ENCODE data around the gene SPINT3. TPM values are rescaled to one million over a fixed set of nuclear protein-coding genes. Genes with fewer than 3 reads are reported as not detected.
"Not testable (repeated sequence)": the region's sequence is repeated elsewhere in the genome, so short reads cannot be mapped to it uniquely, and the experiment has no call there.

The SPINT3 gene
- total RNA-seq, 2 donors from 2014 or later: not detected

DNA sequence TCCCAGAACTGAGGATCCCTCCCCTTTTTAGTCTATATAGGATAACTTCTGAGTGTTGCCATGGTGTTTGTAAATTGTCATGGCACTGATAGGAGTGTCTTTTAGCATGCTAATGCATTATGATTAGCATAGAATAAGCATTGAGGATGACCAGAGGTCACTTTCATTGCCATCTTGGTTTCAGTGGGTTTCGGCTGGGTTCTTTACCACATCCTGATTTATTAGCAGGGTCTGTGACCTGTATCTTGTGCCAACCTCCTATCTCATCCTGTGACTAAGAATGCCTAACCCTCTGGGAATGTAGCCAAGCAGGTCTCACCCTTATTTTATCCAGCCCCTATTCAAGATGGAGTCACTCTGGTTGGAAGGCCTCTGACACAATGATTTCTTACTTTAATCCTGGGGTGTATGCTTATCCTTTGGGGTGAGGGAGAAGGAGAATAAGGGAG lies 26.3 kb downstream of the SPINT3 start:
- Mint-ChIP-seq H3K27me3 (peaks cover 36 to 39% of the 10 kb centered on the region in 2 donors), H3K4me3 (no peak overlapping the region), H3K36me3 (no peaks in the 10 kb centered on the region), H3K4me1 (ENCODE audit: low read depth in 2 of 2) (no peaks in the 10 kb centered on the region), H3K27ac (no peak overlapping the region), H3K9me3 (no peaks in the 10 kb centered on the region)
- no peak for DNase-seq (ENCODE audit: low spot score)
- ATAC-seq: no peak

DNA sequence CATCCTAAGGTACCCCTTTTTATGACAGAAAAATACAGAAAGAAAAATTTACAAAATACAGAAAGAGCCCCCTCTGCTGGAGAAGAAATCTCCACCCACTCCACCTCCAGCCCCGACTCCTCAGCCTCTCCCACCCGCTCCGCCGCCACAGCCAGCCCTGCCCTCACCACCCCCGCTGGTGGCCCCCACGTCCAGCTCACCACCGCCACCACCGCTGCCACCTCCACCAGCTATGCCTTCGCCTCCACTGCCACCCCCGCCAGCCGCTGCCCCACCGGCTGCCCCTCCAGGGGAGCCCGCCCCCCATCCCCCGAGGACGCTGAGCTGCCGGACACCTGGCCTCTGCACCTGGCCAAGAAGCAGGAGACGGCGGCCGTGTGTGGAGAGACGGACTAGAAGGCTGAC lies 28.2 kb downstream of the SPINT3 start:
- no peak for DNase-seq (ENCODE audit: low spot score)
- no peaks in the 10 kb centered on the region for H3K9me3 Mint-ChIP-seq
- H3K4me3 Mint-ChIP-seq: no peak overlapping the region
- peak in 1 of 2 donors; percentile 33 for ATAC-seq
- H3K27ac Mint-ChIP-seq: no peak overlapping the region
- no peaks in the 10 kb centered on the region for H3K4me1 Mint-ChIP-seq (ENCODE audit: low read depth in 2 of 2)
- H3K27me3 Mint-ChIP-seq: peaks cover 35 to 39% of the 10 kb centered on the region in 2 donors
- no peaks in the 10 kb centered on the region for H3K36me3 Mint-ChIP-seq

DNA sequence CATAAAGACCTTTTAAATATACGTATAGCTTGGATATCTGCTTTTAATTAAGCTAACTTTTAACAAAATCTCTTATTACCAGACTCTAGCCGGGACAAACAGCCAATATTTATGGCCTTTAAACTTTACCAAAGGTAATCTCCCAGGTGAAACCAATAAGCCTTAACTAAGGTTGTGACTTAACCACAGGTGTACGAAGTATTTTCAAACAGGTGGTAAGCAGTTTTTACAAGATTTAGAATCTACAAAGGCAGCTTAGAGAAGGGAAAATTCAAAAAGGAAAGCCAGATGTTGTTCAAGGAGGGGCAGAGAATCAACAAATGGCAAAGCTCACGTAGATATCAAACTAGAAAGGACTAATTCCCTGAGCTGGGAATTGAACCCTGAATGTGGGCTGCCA lies 30.0 kb downstream of the SPINT3 start:
- no peaks in the 10 kb centered on the region for H3K4me1 Mint-ChIP-seq (ENCODE audit: low read depth in 2 of 2)
- ATAC-seq (no peak), DNase-seq (ENCODE audit: low spot score) (no peak)
- H3K9me3 Mint-ChIP-seq: no peaks in the 10 kb centered on the region
- peaks cover 32 to 40% of the 10 kb centered on the region in 2 donors for H3K27me3 Mint-ChIP-seq
- no peak overlapping the region for H3K27ac Mint-ChIP-seq
- H3K4me3 Mint-ChIP-seq: no peak overlapping the region
- no peaks in the 10 kb centered on the region for H3K36me3 Mint-ChIP-seq

DNA sequence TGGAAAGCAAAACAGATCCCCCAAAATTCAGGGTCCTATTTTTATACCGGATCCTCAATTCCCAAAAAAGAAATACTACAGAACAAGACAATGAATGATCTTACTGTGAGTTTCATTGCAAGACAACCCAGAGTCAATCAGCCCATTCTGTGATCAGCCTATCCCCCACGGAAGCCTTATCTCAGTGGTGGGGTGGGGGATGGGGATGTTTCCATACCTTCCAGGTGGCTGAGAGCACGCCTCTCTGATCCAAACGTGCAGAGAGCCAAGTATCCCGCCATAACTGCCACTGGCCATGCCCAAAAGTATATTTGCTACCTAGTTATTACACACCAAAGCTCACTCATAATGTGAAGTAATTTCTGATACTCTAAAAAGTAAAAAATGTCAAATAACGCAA lies 30.7 kb downstream of the SPINT3 start:
- no peaks in the 10 kb centered on the region for H3K4me1 Mint-ChIP-seq (ENCODE audit: low read depth in 2 of 2)
- no peak for DNase-seq (ENCODE audit: low spot score)
- H3K36me3 Mint-ChIP-seq: no peaks in the 10 kb centered on the region
- H3K4me3 Mint-ChIP-seq: no peak overlapping the region
- ATAC-seq: no peak
- H3K9me3 Mint-ChIP-seq: no peaks in the 10 kb centered on the region
- H3K27ac Mint-ChIP-seq: no peak overlapping the region
- peaks cover 33 to 45% of the 10 kb centered on the region in 2 donors for H3K27me3 Mint-ChIP-seq

DNA sequence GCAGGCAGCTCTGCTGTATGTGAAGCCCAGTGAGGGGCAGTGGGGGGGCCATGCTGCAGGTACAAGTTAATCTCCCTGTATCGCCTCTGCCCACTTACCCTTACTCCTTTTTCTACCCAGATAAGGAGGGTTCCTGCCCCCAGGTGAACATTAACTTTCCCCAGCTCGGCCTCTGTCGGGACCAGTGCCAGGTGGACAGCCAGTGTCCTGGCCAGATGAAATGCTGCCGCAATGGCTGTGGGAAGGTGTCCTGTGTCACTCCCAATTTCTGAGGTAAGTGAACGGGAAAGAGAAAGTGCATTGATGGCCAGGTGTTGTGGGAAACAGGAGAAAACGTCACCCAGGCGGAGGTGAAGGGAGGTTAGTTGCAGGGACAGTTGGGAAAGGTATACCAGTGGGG lies 35.6 kb downstream of the SPINT3 start:
- no peaks in the 10 kb centered on the region for H3K9me3 Mint-ChIP-seq

DNA sequence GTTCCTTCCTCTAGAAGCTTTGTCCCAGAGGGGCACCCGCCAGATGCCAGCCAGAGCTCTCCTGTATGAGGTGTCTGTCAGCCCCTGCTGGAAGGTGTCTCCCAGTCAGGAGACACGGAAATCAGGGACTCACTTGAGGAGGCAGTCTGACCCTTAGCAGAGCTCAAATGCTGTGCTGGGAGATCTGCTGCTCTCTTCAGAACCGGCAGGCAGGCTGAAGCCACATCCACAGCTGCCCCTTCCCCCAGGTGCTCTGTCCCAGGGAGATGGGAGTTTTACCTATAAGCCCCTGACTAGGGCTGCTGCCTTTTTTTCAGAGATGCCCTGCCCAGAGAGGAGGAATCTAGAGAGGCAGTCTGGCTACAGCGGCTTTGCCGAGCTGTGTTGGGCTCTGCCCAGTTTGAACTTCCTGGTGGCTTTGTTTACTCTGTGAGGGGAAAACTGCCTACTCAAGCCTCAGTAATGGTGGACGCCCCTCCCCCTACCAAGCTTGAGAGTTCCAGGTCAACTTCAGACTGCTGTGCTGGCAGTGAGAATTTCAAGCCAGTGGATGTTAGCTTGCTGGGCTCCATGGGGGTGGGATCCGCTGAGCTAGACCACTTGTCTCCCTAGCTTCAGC lies 37.8 kb downstream of the SPINT3 start:
- H3K9me3 Mint-ChIP-seq; H3K4me3 Mint-ChIP-seq; H3K4me1 Mint-ChIP-seq (ENCODE audit: low read depth in 2 of 2); H3K27ac Mint-ChIP-seq; ATAC-seq; H3K36me3 Mint-ChIP-seq; DNase-seq (ENCODE audit: low spot score): not testable (repeated sequence)
- peaks cover 21 to 29% of the 10 kb centered on the region in 2 donors for H3K27me3 Mint-ChIP-seq

More for the DNA sequence above, 35.6 kb downstream of the SPINT3 start:
- ATAC-seq (no peak), DNase-seq (ENCODE audit: low spot score) (no peak)
- no peaks in the 10 kb centered on the region for H3K4me1 Mint-ChIP-seq (ENCODE audit: low read depth in 2 of 2)
- H3K27ac Mint-ChIP-seq: no peak overlapping the region
- H3K36me3 Mint-ChIP-seq: no peaks in the 10 kb centered on the region
- no peak overlapping the region for H3K4me3 Mint-ChIP-seq
- peaks cover 22 to 35% of the 10 kb centered on the region in 2 donors for H3K27me3 Mint-ChIP-seq

DNA sequence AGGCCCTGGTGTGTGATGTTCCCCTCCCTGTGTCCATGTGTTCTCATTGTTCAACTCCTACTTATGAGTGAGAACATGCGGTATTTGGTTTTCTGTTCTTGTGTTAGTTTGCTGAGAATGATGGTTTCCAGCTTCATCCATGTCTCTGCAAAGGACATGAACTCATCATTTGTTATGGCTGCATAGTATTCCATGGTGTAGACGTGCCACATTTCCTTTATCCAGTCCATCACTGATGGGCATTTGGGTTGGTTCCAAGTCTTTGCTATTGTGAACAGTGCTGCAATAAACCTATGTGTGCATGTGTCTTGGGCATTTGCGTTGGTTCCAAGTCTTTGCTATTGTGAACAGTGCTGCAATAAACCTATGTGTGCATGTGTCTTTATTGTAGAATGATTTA lies 43.1 kb downstream of the SPINT3 start:
- not testable (repeated sequence) for H3K4me1 Mint-ChIP-seq (ENCODE audit: low read depth in 2 of 2); H3K9me3 Mint-ChIP-seq; H3K4me3 Mint-ChIP-seq; H3K36me3 Mint-ChIP-seq; ATAC-seq; DNase-seq (ENCODE audit: low spot score); H3K27ac Mint-ChIP-seq
- peaks cover 19 to 29% of the 10 kb centered on the region in 2 donors for H3K27me3 Mint-ChIP-seq

DNA sequence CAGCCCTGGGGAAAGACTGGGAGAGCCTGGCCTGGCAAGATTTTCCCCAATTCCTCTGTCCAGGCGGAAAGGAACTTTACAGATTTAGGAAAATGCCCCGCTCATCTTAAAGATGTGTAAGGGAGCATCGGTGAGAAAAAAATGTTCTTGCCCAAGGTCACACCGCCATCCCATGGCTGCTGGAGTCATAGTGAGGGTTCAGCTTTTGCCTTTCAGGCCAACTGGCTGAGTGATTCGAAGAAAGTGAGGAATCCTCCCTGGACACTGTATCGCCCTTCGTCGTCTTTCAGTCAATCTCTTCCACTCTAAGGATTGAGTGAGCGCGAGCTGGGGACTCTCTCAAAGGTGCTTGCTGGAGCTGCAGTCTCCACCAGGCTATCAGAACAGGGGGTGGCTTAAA lies 44.5 kb downstream of the SPINT3 start:
- peak overlapping the region; percentile 18 for H3K4me3 Mint-ChIP-seq
- no peaks in the 10 kb centered on the region for H3K36me3 Mint-ChIP-seq
- H3K27me3 Mint-ChIP-seq: peaks cover 28 to 37% of the 10 kb centered on the region in 2 donors
- ATAC-seq (peak; percentile 26), DNase-seq (ENCODE audit: low spot score) (no peak)
- no peaks in the 10 kb centered on the region for H3K9me3 Mint-ChIP-seq
- no peak overlapping the region for H3K27ac Mint-ChIP-seq
- H3K4me1 Mint-ChIP-seq (ENCODE audit: low read depth in 2 of 2): peaks cover 0 to 2% of the 10 kb centered on the region in 2 donors

DNA sequence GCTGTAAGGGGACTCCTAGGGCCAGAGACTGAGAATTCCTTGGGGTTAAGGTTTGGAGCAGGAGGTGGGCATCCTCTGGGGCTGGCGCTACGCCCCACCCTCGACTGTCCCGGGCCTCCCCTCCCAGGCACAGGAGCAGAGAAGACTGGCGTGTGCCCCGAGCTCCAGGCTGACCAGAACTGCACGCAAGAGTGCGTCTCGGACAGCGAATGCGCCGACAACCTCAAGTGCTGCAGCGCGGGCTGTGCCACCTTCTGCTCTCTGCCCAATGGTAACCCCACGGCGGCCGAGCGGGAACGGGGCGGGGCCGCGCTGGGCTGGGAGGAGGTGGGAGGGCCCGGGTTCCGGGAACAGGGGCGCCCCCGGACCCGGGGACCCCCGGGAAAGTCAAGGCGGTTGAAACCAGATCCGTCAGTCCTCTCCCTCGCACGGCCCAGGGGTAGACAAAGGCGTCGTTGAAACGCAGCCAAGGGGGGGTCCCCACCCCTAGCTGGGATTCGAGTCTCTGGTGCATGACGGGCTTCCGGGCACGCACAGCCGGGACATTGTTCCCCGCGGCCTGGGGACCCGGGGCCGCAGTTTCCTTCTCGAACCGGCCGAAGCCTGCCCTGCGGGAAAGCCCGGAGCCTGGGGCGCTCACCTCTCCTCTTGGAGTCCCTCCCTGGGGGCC lies 45.0 kb downstream of the SPINT3 start:
- H3K9me3 Mint-ChIP-seq: no peaks in the 10 kb centered on the region
- no peak for DNase-seq (ENCODE audit: low spot score)
- peak overlapping the region; percentile 18 for H3K4me3 Mint-ChIP-seq
- H3K4me1 Mint-ChIP-seq (ENCODE audit: low read depth in 2 of 2): peaks cover 0 to 2% of the 10 kb centered on the region in 2 donors
- H3K36me3 Mint-ChIP-seq: no peaks in the 10 kb centered on the region
- peak; percentile 70 to 81 for ATAC-seq
- no peak overlapping the region for H3K27ac Mint-ChIP-seq
- H3K27me3 Mint-ChIP-seq: peaks cover 28 to 38% of the 10 kb centered on the region in 2 donors

DNA sequence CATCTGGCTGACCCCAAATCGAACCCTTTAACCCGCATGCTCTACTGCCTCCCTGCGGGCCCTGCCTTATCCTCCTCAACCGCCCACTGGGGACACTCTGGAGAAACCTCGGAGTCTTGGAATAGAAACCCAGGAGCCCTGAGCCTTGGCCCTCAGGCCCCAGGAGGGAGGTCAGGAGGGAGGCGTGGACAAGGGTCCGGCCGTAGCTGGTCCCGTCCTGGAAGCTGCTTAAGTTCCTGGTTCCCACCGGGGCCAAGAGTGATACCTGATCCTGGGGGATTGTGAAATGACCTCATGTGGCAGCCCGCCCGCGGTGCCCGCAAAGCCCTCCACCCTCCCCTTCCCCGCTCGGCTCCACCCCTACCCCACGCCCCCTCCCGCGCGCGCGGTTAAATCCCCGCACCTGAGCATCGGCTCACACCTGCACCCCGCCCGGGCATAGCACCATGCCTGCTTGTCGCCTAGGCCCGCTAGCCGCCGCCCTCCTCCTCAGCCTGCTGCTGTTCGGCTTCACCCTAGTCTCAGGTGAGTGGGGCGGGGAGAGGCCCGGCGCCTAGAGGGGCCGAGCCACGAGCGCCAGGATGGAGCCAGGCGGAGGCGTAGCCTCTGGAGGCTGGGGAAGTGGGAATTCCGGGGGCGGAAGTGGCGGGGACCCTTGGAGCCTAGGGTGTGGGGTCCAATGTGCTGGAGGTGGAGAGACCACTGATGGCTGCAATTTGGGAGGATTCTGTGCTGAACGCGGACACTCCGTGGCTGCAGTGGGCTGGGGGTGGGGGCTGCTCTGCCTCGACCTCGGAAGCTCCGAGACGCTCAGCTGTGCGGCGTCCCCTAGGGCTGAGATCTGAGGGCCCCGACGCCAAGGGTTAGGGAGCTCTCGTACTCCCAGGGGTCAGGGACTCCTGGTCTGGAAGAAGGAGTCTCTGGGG lies 45.8 kb downstream of the SPINT3 start, which contains the start of gene WFDC2:
TSS of gene WFDC2 (plus strand) at position 418 of the 926 bp plus-strand sequence. CDS start at position 447, 29 bp downstream.
- Mint-ChIP-seq H3K36me3 (no peaks in the 10 kb centered on the region), H3K27me3 (peaks cover 28 to 38% of the 10 kb centered on the region in 2 donors), H3K4me3 (peak within 1 kb of the TSS; percentile 12), H3K27ac (no peak within 1 kb of the TSS), H3K9me3 (no peaks in the 10 kb centered on the region), H3K4me1 (ENCODE audit: low read depth in 2 of 2) (peaks cover 0 to 2% of the 10 kb centered on the region in 2 donors)
- ATAC-seq (peak; percentile 4 to 32), DNase-seq (ENCODE audit: low spot score) (no peak)

DNA sequence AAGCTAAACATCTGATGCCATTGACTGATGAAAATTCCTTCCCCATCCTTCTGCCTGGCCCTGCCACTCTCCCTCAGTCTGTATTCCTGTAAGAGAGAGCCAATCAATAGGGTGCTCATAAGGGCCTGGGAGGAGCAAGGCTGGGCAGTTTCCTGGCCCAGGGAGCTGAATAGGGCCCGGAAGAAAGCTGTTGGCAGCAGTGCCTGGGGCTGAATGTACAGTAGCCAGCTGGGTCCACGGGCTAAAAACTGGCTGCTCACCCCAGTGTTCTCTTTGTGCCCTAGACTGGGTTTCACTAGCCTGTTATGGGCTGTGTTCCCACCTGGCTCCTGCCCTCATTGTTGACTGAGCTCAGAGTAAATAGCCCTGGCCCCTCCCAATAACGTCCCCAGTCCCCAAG lies 47.6 kb downstream of the SPINT3 start:
- Mint-ChIP-seq H3K4me3 (no peak overlapping the region), H3K27me3 (peaks cover 28% of the 10 kb centered on the region in 2 donors), H3K4me1 (ENCODE audit: low read depth in 2 of 2) (peaks cover 0 to 2% of the 10 kb centered on the region in 2 donors), H3K9me3 (no peaks in the 10 kb centered on the region), H3K36me3 (no peaks in the 10 kb centered on the region), H3K27ac (no peak overlapping the region)
- DNase-seq (ENCODE audit: low spot score) (no peak), ATAC-seq (no peak)

DNA sequence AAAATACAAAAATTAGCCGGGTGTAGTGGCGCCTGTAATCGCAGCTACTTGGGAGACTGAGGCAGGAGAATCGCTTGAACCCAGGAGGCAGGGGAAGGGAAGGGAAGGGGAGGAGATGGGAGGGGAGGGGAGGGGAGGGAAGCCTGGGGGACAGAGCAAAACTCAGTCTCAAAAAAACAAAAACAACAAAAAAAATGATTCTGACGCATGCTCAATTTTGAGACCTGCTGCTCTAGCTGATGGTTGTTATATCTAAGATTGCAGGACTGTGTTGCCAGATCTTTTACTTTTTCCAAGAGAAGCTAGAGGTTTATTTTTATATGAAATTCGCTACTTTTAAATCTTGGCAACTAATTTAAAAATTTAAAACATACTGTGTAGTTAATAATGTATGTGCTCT lies 48.2 kb downstream of the SPINT3 start:
- Mint-ChIP-seq H3K4me1 (ENCODE audit: low read depth in 2 of 2) (peaks cover 0 to 2% of the 10 kb centered on the region in 2 donors), H3K36me3 (no peaks in the 10 kb centered on the region), H3K4me3 (no peak overlapping the region), H3K27me3 (peaks cover 25 to 28% of the 10 kb centered on the region in 2 donors), H3K9me3 (no peaks in the 10 kb centered on the region), H3K27ac (no peak overlapping the region)
- no peak for DNase-seq (ENCODE audit: low spot score)
- no peak for ATAC-seq

DNA sequence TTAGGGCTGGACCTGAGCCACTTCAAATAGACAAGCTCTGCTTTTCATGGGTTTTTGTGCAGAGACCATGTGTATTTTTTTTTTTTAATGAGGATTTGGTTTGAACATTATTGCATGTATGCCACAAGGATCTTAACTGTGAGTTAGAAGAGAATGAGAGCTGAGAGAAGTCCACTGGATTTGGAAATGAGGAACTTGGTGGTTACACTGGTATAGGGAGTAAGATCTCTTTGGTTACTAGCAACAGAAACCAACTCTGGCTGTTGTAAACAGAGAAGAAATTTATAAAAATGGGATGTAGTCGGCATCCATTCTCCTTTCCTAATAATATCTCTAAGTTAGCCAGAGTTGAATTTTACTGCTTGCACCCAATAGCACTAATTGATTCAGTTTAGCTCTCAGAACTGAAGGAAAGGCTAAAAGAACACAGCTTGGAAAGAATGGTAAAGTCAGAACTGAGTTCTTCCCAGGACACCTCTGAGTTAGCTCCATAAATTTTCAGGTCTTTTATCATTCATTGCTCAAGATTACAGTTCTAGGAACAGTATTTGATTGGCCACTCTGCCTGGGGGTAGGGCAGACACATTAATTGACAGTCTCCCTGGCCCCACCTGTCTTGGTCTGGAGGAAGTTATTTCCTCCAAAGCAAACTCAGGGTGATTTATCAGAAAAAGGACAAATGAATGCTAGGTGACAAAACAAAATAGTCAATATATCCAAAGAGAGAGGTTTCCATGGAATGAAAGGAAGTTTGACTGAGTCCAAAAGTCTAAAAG lies 49.7 kb downstream of the SPINT3 start:
- H3K27me3 Mint-ChIP-seq: peaks cover 19 to 21% of the 10 kb centered on the region in 2 donors

More for the DNA sequence above, 49.7 kb downstream of the SPINT3 start:
- Mint-ChIP-seq H3K4me1 (ENCODE audit: low read depth in 2 of 2) (no peaks in the 10 kb centered on the region), H3K9me3 (no peaks in the 10 kb centered on the region), H3K36me3 (no peaks in the 10 kb centered on the region), H3K4me3 (no peak overlapping the region), H3K27ac (no peak overlapping the region)
- DNase-seq (ENCODE audit: low spot score): no peak
- no peak for ATAC-seq
